Measurements from ENCODE around the gene MRPL40.

- TF ChIP-seq CTCF (IDR thresholded peaks at IDR 0.05) (no peak), ZFX (IDR thresholded peaks at IDR 0.05; ENCODE audit: borderline replicate concordance) (no peak)
These were observed 27.2 kb upstream of the MRPL40 start for GRCh38 chr22:19405133-19405532.

All from 22Rv1 (cell line).